ENCODE data around the gene EFHC1.

EFHC1 gene

GRCh38 chr6:52551483-52552277 is 131.5 kb downstream of the EFHC1 start:
- DNase-seq (ENCODE audit: low read depth in 2 of 2, low spot score in 1 of 2) = no peak

GRCh38 chr6:52552278-52552643 is 132.1 kb downstream of the EFHC1 start:
- no peak for DNase-seq (ENCODE audit: low read depth in 2 of 2, low spot score in 1 of 2)

DNA sequence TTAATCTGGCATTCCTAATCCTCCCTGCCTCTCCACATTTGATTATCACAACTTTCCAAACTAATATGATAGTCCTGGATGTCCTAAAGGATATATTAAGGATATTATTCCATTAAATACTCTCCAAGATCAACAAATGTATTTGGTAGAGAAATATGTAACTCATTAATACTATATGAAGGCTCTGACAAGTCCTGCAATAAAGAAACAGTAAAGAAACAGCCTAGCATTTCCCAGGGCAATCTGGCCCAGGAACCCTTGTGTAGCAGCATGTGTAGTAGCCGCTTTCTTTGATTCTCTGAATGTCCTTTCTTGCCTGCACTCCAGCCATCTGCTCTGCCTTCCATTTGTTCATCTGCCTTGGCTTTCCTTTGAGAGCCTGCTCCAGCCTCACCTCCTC is 133.0 kb downstream of the EFHC1 start:
- DNase-seq (ENCODE audit: low read depth in 2 of 2, low spot score in 1 of 2) = no peak

DNA sequence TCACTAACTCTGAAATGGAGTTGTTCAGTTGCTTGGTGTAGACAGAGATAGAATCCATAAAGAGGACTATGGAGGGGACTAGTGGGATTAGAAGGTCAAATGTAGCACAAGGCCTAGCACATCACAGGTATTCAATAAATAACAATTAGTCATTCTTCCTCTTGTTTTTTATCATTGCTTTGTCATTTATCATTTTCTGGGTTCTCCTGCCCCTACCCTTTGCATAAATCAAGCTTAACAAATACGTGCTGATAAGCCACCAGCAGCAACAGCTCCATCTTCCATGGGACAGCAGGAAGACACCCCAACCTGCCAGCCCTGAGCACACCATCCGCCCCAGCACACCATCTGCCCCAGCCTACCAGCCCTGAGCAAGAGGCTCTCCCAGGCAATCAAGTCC is 133.6 kb downstream of the EFHC1 start:
- no peak for DNase-seq (ENCODE audit: low read depth in 2 of 2, low spot score in 1 of 2)

DNA sequence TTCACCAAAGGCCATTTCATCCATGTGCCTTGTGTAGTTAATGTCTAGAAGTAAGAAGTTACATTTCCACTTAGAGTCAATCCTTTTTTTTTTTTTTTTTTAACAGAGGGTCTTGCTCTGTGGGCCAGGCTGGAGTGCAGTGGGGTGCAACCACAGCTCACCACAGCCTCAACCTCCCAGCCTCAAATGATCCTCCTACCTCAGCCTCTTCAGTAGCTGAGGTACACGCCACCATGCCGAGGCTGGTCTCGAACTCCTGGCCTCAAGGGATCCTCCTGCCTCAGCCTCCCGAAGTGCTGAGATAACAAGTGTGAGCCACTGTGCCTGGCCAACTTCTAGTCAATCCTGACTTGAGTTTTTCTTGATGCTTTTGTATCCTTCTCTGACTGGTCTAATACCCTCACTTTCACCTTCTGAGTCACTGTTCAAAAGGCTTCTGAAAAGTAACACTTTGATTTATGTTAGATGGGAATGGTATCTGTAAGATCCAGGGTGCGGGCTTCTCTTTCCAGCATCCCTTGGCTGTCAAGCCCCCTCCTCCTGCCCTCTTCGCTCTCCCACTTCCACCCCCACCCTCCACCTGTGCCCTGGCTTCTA is 134.6 kb downstream of the EFHC1 start:
- DNase-seq (ENCODE audit: low read depth in 2 of 2, low spot score in 1 of 2) = no peak

DNA sequence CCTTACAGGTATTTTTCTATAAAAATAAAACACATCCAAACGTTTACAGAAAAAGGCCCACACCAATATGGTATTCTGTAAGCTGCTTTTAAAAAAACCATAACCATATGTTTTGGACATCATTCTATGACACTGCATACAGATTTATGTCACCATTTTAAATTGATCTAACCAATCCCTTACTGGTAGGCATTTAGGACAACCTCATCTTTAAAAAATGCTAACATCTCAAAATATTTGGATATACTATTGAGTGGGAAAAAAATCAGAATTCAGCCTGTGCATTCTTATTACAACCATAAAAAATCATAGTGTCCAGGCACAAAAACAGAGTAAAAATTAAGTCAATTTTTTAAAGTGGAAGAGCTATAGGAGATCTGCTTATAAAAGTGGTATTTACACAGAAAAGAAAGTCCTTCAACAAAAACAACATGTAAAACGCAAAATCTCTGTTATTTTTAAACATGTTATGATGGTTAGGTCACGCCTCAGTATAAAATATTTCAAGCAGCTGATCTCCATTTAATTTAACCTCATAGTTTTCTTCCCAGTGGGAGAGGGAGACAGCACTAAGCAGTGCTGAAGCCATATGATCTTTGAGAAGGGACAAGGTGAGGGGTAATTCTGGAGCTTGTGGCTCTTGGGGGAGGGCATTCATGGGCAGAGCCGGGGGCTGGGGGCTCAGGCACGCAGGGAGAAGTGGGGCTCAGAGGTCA is 135.5 kb downstream of the EFHC1 start:
- DNase-seq (ENCODE audit: low read depth in 2 of 2, low spot score in 1 of 2) = no peak

DNA sequence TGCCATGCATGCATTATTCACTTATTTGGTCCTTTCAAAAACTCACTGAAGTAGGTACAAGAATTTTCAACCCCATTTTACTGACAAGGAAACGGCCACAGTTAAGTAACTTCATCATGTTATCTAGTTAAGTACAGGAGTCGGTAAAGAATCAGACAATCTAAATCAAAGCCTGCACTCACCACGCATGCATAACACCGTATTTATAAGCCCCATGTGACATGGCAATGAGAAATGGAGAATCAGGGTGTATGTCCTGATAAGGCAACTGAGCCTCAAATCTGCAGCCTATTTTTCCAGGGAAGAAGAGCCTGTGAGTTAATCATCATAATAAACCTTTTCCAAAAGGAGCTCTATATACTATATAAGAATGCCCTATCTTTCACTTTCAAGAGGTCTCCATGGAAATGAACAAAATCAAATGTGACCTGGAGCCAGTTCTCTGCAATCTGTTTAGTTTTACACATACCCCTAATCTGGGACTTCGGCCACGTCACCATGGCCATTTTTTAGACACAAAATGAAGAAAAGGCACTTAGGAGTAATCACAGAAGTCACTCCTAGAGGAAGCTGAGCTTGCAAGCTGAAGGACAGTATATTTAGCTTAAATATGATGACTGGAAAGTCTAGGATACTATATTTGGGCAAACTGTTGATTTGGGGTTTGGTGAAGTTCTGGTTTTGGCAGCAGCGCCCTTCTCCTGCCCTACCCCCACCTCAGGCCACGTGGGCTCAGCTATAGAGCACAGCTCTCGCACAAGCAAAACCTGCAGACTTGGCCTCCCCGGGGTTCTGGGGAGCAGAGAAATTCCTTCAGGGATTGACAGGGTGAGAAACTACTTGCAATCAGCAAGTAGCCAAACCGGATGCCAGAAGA is 137.5 kb downstream of the EFHC1 start:
- no peak for DNase-seq (ENCODE audit: low read depth in 2 of 2, low spot score in 1 of 2)

- DNase-seq (ENCODE audit: low read depth in 2 of 2, low spot score in 1 of 2) = no peak
Observed at GRCh38 chr6:52558266-52559000, 138.3 kb downstream of the EFHC1 start.

- no peak for DNase-seq (ENCODE audit: low read depth in 2 of 2, low spot score in 1 of 2)
Observed at GRCh38 chr6:52560462-52560861, 140.3 kb downstream of the EFHC1 start.

- DNase-seq (ENCODE audit: low read depth in 2 of 2, low spot score in 1 of 2) = no peak
Observed at GRCh38 chr6:52562911-52563310, 142.8 kb downstream of the EFHC1 start.

- DNase-seq (ENCODE audit: low read depth in 2 of 2, low spot score in 1 of 2) = no peak
Observed at GRCh38 chr6:52564856-52565255, 144.7 kb downstream of the EFHC1 start.

DNA sequence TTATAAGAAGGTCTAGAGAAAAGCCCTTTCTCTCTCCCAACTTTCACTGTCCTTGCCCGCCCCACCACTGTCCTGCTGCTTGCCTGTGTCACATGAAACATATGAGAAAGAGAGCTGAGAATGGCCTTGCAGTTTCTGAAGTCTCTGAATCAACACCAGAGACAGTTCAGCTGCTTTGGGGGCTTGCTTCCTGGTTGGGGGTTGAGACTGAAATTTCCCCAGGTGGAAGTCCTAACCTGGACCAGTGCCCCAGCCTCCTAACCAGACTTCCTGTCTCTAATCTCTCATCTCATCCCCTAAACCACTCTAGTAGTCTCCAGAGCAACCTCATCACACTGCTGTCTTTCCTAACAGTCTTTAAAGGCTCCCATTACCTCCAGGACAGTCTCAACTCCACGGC is 146.1 kb downstream of the EFHC1 start:
- DNase-seq (ENCODE audit: low read depth in 2 of 2, low spot score in 1 of 2) = no peak

GRCh38 chr6:52566853-52567279 is 146.7 kb downstream of the EFHC1 start:
- DNase-seq (ENCODE audit: low read depth in 2 of 2, low spot score in 1 of 2) = no peak

- no peak for DNase-seq (ENCODE audit: low read depth in 2 of 2, low spot score in 1 of 2)
Observed at GRCh38 chr6:52568320-52568719, 148.2 kb downstream of the EFHC1 start.

GRCh38 chr6:52570291-52570700 is 150.2 kb downstream of the EFHC1 start:
- no peak for DNase-seq (ENCODE audit: low read depth in 2 of 2, low spot score in 1 of 2)

GRCh38 chr6:52571099-52571755 is 151.1 kb downstream of the EFHC1 start:
- DNase-seq (ENCODE audit: low read depth in 2 of 2, low spot score in 1 of 2) = no peak

DNA sequence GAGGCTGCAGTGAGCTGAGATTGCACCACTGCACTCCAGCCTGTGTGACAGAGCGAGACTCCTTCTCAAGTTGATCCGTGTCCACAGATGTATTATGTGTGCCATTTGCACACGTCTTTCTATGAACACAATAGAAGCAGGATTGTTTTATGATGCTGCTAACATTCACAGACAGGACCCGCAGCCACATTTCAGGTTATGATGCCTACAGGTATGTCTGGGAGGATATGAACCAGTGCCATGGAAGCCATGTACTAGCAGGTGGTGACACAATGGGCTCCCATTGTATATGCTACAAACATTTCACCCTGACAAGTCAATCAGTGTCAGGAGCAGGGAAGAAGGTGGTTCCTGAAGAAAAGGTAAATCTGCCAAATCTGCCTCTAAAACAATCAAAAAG is 152.4 kb downstream of the EFHC1 start:
- no peak for DNase-seq (ENCODE audit: low read depth in 2 of 2, low spot score in 1 of 2)

GRCh38 chr6:52573295-52573694 is 153.2 kb downstream of the EFHC1 start:
- DNase-seq (ENCODE audit: low read depth in 2 of 2, low spot score in 1 of 2) = no peak

All from stimulated activated CD8-positive, alpha-beta memory T cell treated with anti-CD3 and anti-CD28 coated beads, Interleukin-4, amount 100 ng/mL, for 1 hour (primary cell).